Lower lobe of right lung (tissue), 2 donors: Measurements from ENCODE around the gene CACNA2D1. TPM values are rescaled to one million over a fixed set of nuclear protein-coding genes. Genes with fewer than 3 reads are reported as not detected.

ENCODE experiments used
- ATAC-seq, 2 donors: fragments of 200-7000 bp; cut with Tn5 transposase; one replicate each; pipeline ENCODE4 v1.9.1; 2020 to 2022; ENCODE audit warnings: mild to moderate bottlenecking in 2 of 2, moderate library complexity in 2 of 2
- DNase-seq: peaks from one replicate; pipeline ENCODE4 v3.0.0-alpha.2; 2020
- H3K27ac ChIP-seq: fragments of 200-600 bp; one replicate; pipeline ENCODE4 v1.8.0; 2022
- H3K27me3 ChIP-seq: fragments of 200-600 bp; one replicate; pipeline ENCODE4 v1.8.0; 2022; ENCODE audit warnings: low read depth
- H3K36me3 ChIP-seq: fragments of 200-600 bp; one replicate; pipeline ENCODE4 v1.8.0; 2022; ENCODE audit warnings: mild to moderate bottlenecking
- H3K4me1 ChIP-seq: fragments of 200-600 bp; one replicate; pipeline ENCODE4 v1.8.0; 2022
- H3K4me3 ChIP-seq: fragments of 200-600 bp; one replicate; pipeline ENCODE4 v1.8.0; 2022; ENCODE audit warnings: mild to moderate bottlenecking
- H3K9me3 ChIP-seq: fragments of 200-600 bp; one replicate; pipeline ENCODE4 v1.8.0; 2022
- intact Hi-C: fragments of 100-400 bp; cut with DNase I; formaldehyde crosslinking; loops from one replicate; pipeline ENCODE4 v1.11.0; 2022
- total RNA-seq: library from RNA; stranded (reverse); fragmentation: NEBNext Ultra II Directional; extraction: Animal tissue kit (Norgen Biotek cat#: 25700); gene quantifications from one replicate; pipeline ENCODE4 v1.2.1, GENCODE V29; 2021
- TF ChIP-seq, protein P1 (sequence below): fragments of 200-600 bp; IDR thresholded peaks from one replicate; pipeline ENCODE4 v1.8.0; 2022; ENCODE audit warnings: antibody characterized with exemption, mild to moderate bottlenecking
- donor health status: DM: no; HTN: yes; CAD: no; lungs with severe emphysema.

The CACNA2D1 gene
- total RNA-seq, 1 donor from 2014 or later, result 12.5 TPM

DNA sequence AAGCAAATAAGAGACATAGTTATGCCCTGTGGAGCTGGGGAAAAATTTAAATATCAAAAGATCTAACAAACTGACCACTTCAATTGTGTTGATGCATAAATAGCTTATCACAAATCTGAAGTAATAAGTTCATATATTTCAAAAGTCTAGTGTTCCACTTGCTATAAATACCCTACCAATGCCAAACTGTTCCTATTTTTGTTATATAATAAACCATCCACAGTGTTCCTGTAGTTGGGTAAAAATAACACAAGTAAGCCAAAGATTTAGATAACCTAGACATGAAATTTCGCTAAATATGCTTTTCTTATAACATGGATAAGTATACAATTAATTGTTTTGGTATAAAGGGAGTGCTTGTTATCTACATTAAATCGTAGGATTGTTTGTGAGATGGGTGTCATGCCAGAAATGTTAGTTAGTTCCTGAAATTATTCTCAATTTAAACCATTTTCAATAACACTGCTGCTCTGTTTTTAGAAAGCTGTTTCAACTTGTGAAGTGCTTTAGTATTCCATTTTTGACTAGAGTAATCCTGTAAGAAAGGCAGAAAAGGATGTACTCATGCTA, 85.5 kb downstream of the CACNA2D1 start:
- Histone ChIP-seq H3K27me3 (no peaks in the 10 kb centered on the region), H3K36me3 (no peaks in the 10 kb centered on the region), H3K4me3 (no peak overlapping the region), H3K9me3 (no peaks in the 10 kb centered on the region), H3K27ac (no peak overlapping the region), H3K4me1 (no peaks in the 10 kb centered on the region)
- ATAC-seq, result no peak
- no peak for DNase-seq
- TF ChIP-seq, protein P1, sequence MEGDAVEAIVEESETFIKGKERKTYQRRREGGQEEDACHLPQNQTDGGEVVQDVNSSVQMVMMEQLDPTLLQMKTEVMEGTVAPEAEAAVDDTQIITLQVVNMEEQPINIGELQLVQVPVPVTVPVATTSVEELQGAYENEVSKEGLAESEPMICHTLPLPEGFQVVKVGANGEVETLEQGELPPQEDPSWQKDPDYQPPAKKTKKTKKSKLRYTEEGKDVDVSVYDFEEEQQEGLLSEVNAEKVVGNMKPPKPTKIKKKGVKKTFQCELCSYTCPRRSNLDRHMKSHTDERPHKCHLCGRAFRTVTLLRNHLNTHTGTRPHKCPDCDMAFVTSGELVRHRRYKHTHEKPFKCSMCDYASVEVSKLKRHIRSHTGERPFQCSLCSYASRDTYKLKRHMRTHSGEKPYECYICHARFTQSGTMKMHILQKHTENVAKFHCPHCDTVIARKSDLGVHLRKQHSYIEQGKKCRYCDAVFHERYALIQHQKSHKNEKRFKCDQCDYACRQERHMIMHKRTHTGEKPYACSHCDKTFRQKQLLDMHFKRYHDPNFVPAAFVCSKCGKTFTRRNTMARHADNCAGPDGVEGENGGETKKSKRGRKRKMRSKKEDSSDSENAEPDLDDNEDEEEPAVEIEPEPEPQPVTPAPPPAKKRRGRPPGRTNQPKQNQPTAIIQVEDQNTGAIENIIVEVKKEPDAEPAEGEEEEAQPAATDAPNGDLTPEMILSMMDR, result no peak
- intact Hi-C loops, result no loop called here

DNA sequence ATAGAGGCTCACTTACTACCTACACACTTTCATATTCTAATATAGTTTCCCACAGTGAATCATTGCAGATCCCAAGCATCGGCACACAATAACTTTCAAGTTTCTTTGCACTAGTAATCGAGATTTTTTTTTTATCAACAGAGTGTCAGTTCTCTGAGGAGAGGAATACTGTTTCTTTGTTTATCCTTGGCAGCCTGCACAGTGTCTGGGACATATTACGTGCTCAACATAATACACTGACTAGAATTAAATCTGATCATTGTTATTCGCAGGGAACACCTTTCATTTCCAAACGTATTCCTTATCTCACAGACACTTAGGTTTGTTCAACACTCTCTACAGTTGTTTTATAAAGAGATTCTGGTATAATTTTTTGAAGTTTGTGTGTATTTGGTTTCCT, 95.3 kb downstream of the CACNA2D1 start:
- ATAC-seq, result no peak
- TF ChIP-seq, protein P1, result no peak
- Histone ChIP-seq H3K4me1 (no peaks in the 10 kb centered on the region), H3K9me3 (no peaks in the 10 kb centered on the region), H3K27me3 (no peaks in the 10 kb centered on the region), H3K4me3 (no peak overlapping the region), H3K27ac (no peak overlapping the region), H3K36me3 (no peaks in the 10 kb centered on the region)
- no peak for DNase-seq
- intact Hi-C loops, result no loop called here

DNA sequence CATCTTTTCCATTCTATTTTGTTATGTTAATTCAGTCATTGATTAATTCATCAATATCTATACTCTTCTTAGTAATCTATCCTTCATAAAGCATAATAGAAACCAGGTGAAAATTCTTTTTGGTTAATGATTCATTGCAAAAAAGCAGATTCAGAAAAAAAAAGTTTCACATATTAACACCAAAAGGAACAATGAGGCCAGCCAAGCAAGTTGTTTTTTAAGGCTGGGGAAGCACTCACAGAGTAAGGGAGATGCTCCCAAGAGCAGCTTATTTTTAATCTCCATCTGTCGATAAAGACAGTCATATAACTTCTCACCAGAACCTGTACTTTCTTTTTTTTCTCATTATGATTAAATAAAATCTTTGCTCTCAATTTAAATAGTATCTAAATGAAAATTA, 95.8 kb downstream of the CACNA2D1 start:
- no peaks in the 10 kb centered on the region for H3K36me3 ChIP-seq
- H3K27ac ChIP-seq, result no peak overlapping the region
- no peak overlapping the region for H3K4me3 ChIP-seq
- no peaks in the 10 kb centered on the region for H3K27me3 ChIP-seq
- TF ChIP-seq, protein P1, result no peak
- ATAC-seq, result no peak
- H3K9me3 ChIP-seq, result no peaks in the 10 kb centered on the region
- DNase-seq, result no peak
- intact Hi-C loops, result no loop called here
- no peaks in the 10 kb centered on the region for H3K4me1 ChIP-seq

DNA sequence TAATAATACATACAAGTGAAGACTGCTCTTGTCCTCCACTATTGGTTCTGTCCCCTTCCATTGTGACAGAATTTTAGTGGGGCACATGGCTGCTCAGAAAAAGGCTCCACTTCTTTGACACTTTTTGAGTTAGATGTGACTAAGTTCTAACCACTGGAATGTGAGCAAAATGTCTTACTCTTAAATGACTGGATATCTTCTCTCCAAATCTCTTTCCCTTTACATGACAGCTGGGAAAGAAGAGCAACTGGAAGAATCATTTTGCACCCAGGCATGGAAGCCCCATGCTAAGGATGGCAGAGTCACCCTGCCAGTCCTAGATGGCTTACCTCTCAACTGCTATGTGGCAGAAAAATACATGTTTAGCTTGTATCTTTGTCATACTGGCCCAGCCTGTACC, 97.7 kb downstream of the CACNA2D1 start:
- no peaks in the 10 kb centered on the region for H3K9me3 ChIP-seq
- no peaks in the 10 kb centered on the region for H3K27me3 ChIP-seq
- no peak for ATAC-seq
- DNase-seq, result no peak
- no peaks in the 10 kb centered on the region for H3K4me1 ChIP-seq
- TF ChIP-seq, protein P1, result no peak
- H3K27ac ChIP-seq, result no peak overlapping the region
- no peaks in the 10 kb centered on the region for H3K36me3 ChIP-seq
- intact Hi-C loops, result no loop called here
- H3K4me3 ChIP-seq, result no peak overlapping the region

DNA sequence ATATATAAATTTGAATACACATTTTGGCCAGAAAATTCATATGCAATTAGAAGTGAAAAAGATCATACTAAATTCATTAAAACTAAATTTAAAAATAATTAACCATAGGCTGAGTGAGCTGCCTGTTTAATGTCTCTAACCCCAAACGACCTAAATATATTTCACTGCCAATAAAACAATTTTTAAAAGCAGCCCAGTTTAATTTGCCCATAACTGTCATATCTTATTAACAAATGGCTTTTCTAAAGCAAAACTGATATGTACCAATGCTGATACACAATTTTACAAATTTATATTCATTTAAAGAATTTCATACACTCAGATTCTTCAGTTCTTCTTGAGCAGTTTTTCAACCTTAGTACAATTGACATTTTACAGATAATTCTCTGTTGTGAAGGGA, 99.9 kb downstream of the CACNA2D1 start:
- Histone ChIP-seq H3K36me3 (no peaks in the 10 kb centered on the region), H3K4me3 (no peak overlapping the region), H3K4me1 (no peaks in the 10 kb centered on the region), H3K27ac (no peak overlapping the region), H3K9me3 (no peaks in the 10 kb centered on the region), H3K27me3 (no peaks in the 10 kb centered on the region)
- TF ChIP-seq, protein P1, result no peak
- no peak for ATAC-seq
- no peak for DNase-seq
- intact Hi-C loops, result no loop called here

DNA sequence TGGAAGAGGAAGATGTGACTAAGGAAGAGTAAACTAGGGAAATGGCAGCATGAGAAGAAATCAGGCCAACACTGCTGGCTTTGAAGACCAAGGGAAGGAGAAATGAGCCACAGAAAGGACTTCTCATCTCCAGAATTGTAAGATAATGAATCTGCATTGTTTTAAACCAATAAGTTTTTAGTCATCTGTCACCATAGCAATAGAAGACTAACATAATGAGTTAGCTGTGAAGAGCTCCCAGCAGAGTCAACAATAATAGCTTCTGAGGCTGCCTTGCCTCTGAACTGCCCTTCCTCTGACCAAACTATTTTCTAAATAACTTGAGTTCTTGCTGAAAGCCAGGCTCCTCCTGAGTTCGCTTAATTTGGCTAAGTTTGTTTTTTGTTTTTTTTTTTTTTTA, 103.6 kb downstream of the CACNA2D1 start:
- H3K4me1 ChIP-seq, result no peaks in the 10 kb centered on the region
- TF ChIP-seq, protein P1, result no peak
- H3K36me3 ChIP-seq, result no peaks in the 10 kb centered on the region
- H3K4me3 ChIP-seq, result no peak overlapping the region
- intact Hi-C loops, result no loop called here
- no peak for ATAC-seq
- no peaks in the 10 kb centered on the region for H3K9me3 ChIP-seq
- H3K27ac ChIP-seq, result no peak overlapping the region
- no peaks in the 10 kb centered on the region for H3K27me3 ChIP-seq
- no peak for DNase-seq
